AG04449 (cell line): ENCODE measurements around the gene RPS6KA1.
"Not testable (repeated sequence)": the region's sequence is repeated elsewhere in the genome, so short reads cannot be mapped to it uniquely, and the experiment has no call there.

Experiments
- CTCF ChIA-PET: fragments of 350-600 bp; formaldehyde crosslinking; extraction: SDS; loops from one replicate; lab custom pipeline; 2021; ENCODE audit warnings: antibody characterized with exemption; lab: Yijun Ruan, JAX
- POLR2A ChIA-PET: fragments of 400-600, 350-600 bp; formaldehyde crosslinking; extraction: SDS; loops from one replicate; lab custom pipeline; 2020; ENCODE audit warnings: antibody characterized with exemption, inconsistent platforms; lab: Yijun Ruan, JAX
- DNase-seq: peaks from one replicate; pipeline ENCODE4 v3.0.0-alpha.2; 2010; ENCODE audit warnings: low read depth, low spot score
- H3K4me3 ChIP-seq: 2 replicates; pipeline ENCODE4 v1.5.1; 2011; ENCODE audit warnings: low read depth, mild to moderate bottlenecking, control low read depth, low read length
- TF ChIP-seq, protein P1 (sequence below): IDR thresholded peaks from one replicate; pipeline ENCODE4 v1.5.1; 2011; ENCODE audit warnings: mild to moderate bottlenecking, moderate library complexity, low read length, control low read depth, inconsistent platforms; ENCODE audit not compliant: insufficient read depth; ENCODE audit errors: missing control alignments

RPS6KA1 gene

DNA sequence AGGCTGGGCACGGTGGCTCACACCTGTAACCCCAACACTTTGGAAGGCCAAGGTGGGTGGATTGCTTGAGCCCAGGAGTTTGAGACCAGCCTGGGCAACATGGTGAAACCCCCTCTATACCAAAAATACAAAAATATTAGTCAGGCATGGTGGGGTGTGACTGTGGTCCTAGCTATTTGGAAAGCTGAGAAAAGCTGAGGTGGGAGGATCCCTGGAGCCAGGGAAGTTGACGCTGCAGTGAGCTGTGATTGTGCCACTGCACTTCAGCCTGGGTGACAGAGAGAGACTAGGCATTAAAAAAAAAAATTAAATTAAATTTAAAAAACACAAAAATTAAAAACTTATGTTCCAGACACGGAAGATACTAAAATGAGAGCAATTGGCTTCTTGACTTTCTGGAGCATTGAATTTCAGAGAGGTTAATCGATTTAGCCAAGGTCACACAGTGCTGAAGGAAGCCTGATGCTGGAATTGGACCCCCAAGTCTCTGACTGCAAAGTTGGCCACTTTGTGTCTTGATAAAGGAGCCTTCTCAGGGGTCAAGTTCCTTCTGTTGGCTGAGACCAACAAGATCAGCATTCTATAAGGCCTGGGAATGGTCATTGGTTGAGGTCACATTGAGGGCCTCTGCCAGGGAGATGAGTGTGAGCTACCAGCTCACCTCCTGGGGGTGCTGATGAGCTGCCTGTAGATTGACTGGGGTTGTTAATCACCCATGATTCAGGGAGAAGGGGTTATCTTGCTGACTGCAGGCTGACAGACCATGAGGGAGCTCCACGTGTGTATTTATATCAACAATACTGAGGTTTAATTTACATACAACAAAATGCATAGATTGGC, 54.3 kb downstream of the RPS6KA1 start:
- H3K4me3 ChIP-seq = no peak overlapping the region
- TF ChIP-seq, protein P1, sequence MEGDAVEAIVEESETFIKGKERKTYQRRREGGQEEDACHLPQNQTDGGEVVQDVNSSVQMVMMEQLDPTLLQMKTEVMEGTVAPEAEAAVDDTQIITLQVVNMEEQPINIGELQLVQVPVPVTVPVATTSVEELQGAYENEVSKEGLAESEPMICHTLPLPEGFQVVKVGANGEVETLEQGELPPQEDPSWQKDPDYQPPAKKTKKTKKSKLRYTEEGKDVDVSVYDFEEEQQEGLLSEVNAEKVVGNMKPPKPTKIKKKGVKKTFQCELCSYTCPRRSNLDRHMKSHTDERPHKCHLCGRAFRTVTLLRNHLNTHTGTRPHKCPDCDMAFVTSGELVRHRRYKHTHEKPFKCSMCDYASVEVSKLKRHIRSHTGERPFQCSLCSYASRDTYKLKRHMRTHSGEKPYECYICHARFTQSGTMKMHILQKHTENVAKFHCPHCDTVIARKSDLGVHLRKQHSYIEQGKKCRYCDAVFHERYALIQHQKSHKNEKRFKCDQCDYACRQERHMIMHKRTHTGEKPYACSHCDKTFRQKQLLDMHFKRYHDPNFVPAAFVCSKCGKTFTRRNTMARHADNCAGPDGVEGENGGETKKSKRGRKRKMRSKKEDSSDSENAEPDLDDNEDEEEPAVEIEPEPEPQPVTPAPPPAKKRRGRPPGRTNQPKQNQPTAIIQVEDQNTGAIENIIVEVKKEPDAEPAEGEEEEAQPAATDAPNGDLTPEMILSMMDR = no peak
- DNase-seq = no peak
- ChIA-PET POLR2A (no interaction called here), CTCF (interaction anchor here (0.8 to 5.2 kb wide), 2 partner anchors 15 to 46 kb away, joined by 3 to 20 read pairs; no protein-coding TSS in a partner anchor)

DNA sequence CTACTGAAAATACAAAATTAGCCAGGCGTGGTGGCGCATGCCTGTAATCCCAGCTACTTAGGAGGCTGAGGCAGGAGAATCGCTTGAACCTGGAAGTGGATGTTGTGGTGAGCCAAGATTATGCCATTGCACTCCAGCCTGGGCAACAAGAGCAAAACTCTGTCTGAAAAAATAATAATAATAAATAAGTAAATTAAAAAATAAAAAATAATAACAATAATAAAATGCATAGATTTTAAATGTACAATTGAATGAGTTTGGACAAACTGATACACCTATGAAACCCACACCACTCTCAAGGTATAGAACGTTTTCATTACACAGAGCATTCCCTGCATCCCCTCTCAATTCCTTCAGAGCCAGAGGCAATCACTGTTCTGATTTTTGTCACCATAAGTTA, 55.0 kb downstream of the RPS6KA1 start:
- DNase-seq, H3K4me3 ChIP-seq, POLR2A ChIA-PET: not testable (repeated sequence)
- CTCF ChIA-PET = interaction anchor here (1.9 to 5.2 kb wide), 2 partner anchors 14 to 17 kb away, joined by 6 to 20 read pairs; no protein-coding TSS in a partner anchor

DNA sequence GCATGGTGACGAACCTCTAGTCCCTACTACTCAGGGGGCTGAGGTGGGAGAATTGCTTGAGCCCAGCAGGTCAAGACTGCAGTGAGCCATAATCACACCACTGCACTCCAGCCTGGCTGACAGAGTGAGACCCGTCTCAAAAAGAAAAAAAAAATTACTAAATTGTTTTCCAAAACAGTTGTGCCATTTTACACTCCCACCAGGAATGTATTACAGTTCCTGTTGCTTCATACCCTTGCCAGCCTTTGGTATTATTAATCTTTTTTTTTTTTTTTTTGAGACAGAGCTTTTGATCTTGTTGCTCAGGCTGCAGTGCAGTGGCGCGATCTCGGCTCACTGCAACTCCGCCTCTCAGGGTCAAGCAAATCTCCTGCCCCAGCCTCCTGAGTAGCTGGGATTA, 55.9 kb downstream of the RPS6KA1 start:
- ChIA-PET POLR2A (no interaction called here), CTCF (interaction anchor here (0.7 to 5.2 kb wide), 3 partner anchors 13 to 186 kb away, joined by 3 to 20 read pairs (median 6); no protein-coding TSS in a partner anchor)
- no peak overlapping the region for H3K4me3 ChIP-seq
- TF ChIP-seq, protein P1 = no peak
- DNase-seq = no peak

DNA sequence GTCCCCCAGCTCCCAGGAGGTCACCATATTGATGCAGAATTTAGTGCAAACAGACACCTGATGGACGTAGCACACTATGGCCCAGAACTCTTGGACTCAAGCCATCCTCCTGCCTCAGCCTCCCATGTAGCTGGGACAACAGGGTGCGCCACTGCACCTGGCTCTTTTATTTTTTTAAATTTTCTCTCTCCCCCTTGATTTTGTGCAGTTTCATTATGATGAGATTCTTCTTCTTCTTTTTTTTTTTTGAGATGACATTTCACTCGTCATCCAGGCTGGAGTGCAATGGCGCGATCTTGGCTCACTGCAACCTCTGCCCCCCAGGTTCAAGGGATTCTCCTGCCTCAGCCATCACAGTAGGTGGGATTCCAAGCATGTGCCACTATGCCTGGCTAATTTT, 63.8 kb downstream of the RPS6KA1 start:
- POLR2A ChIA-PET = no interaction called here
- TF ChIP-seq, protein P1 = no peak
- CTCF ChIA-PET = interaction anchor here (0.7 to 5.5 kb wide), 4 partner anchors 10 to 197 kb away, joined by 3 to 53 read pairs (median 8); no protein-coding TSS in a partner anchor
- DNase-seq = no peak
- no peak overlapping the region for H3K4me3 ChIP-seq

DNA sequence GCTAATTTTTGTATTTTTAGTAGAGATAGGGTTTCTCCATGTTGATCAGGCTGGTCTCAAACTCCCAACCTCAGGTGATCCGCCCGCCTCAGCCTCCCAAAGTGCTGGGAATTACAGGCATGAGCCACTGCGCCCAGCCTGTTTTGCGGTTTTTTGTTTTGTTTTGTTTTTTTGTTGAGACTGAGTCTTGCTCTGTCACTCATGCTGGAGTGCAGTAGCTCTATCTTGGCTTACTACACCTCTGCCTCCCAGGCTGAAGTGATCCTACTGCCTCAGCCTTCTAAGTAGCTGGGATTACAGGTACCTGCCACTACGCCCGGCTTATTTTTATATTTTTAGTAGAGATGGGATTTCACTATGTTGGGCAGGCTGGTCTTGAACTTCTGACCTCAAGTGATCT, 65.0 kb downstream of the RPS6KA1 start:
- POLR2A ChIA-PET, DNase-seq, H3K4me3 ChIP-seq: not testable (repeated sequence)
- CTCF ChIA-PET = interaction anchor here (0.9 to 2.1 kb wide), 6 partner anchors 9 to 293 kb away, joined by 3 to 10 read pairs (median 4); no protein-coding TSS in a partner anchor

DNA sequence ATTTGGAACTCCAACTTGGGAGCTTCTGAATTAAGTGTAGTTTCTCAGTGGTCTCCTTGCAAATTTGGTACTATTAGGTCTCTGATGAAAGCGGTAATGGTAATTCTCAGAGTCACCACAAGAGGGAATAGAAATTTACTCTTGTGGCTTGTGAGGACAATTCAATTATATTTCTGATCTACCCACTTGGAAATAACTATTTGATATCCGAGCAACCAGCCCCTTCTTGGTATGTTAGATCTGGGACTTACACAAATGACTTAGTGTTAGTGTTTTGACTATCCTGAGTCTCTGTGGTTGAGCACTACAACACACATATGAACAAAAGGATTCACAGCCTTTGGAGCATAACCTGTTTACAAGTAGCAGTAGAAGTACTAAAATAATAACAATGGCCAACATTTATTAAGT, 68.1 kb downstream of the RPS6KA1 start:
- TF ChIP-seq, protein P1 = peak; percentile 48
- POLR2A ChIA-PET = no interaction called here
- no peak overlapping the region for H3K4me3 ChIP-seq
- CTCF ChIA-PET = interaction anchor here (0.6 to 14.6 kb wide), 15 partner anchors 8 to 1838 kb away, joined by 3 to 509 read pairs (median 7); partner anchors contain the start of genes GPN2 and PIGV
- DNase-seq = no peak

DNA sequence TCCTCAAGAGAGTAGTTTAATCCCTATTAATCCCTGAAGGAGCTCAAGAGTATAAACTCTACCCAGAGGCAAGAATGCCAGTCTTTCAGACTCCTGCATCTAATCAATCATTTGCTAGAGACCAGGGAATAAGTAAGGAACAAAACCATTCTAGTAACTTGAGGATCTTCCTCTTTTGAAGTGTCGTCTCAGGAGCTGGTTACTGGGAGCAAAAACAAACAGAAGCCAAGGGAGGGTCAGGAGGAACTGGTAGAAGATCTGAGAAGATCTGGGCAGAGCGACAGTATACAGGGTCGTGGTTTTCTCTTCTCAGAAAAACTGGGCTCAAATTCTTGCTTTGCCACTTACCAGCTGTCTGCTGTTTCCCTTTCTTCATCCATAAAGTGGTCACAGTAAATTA, 69.3 kb downstream of the RPS6KA1 start:
- DNase-seq = no peak
- CTCF ChIA-PET = interaction anchor here (0.6 to 14.6 kb wide), 31 partner anchors 9 to 445 kb away, joined by 3 to 509 read pairs (median 5); partner anchors contain the start of genes GPN2, PIGV and RPS6KA1
- TF ChIP-seq, protein P1 = no peak
- H3K4me3 ChIP-seq = no peak overlapping the region
- POLR2A ChIA-PET = interaction anchor here (0.7 kb wide), 1 partner anchor 99 kb away, joined by 3 read pairs; no protein-coding TSS in a partner anchor
